ENCODE data around the gene COLEC12.

Gene COLEC12

DNA sequence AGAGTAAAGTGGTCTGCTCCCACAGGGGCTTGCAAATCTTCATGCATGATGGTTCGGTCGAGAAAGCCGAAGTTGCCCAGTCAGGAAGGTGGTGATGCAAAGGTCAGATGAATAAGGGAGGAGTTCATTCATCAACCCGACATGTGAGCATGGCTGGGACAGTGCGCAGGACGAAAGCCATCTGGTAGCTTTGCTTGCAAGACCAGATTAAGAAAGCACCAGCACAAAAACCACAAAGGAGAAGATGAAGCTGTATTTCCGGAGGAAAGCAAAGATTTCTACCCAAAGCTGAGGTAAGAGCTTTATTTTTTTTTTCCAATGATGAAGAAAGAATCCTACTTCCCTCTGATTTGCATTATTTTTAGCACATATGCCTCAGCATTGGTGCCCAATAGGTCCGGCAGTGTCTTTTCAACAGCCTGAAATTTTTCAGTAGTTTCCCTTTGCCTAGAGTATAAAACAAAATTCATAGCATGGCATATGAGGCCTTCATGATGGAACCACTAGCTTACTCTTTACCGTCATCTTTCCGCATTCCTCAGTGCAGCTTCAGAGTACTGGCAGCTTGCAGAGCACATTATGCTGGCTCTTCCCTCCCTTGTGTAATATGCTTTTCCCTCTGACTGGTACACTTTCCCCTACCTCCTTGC lies 120.7 kb downstream of the COLEC12 start:
- no peak for FAIRE-seq

DNA sequence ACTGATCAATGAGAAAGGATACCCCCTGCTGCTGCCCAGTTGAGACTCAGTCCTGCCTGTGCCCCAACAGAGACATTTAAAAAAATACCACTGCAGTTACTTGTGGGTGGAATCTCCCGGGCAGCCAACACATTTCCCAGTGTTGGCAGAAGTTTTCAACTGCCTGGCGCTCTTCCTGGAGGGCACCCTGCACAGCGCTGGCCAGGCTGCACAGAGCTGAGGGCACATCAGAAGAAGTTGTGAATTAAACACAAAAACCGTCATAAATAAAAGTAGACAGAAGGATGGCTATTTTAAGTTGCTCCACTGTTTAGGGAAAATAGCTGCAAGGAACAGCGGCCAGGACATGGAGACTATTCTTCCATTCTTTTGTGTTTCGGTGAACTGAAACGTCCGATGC lies 122.4 kb downstream of the COLEC12 start:
- FAIRE-seq = no peak

DNA sequence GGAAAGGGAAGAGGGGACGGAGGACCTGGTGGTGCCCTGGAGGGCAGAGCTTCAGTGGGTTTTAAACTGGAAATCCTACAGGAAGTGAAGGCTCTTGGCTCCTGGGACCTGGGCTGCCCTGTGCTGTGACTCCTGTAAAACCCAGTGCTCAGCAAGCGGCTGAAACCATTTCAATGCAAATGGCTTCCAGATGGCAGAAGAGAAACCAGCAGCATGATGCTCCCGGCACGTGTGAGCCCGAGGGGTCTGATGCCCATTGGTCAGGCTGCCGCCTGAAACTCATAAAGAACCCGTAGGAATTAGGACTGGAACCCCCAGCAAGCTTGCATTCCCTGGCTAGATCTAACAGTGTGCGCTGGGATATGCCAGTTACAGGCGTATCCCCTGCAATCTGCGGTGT lies 123.4 kb downstream of the COLEC12 start:
- no peak for FAIRE-seq

DNA sequence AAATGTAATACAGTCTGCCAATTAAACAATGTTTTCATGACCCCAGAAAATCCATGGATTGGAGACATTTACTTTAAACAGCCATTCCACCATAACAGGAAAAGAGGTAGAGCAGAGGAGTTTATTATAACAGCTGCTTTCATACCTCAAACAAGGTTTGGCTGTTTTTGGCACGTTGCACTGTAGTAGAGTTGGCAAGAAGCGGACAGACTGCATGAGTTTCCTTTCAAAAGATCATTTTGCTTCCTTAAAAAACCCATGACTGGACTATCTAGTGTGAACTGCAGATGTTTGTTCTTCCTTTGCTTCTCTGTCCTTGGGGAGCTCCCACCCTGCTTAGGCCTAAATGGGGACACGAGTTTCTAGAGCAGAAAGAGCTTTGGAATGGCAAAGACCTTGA lies 124.2 kb downstream of the COLEC12 start:
- no peak for FAIRE-seq

DNA sequence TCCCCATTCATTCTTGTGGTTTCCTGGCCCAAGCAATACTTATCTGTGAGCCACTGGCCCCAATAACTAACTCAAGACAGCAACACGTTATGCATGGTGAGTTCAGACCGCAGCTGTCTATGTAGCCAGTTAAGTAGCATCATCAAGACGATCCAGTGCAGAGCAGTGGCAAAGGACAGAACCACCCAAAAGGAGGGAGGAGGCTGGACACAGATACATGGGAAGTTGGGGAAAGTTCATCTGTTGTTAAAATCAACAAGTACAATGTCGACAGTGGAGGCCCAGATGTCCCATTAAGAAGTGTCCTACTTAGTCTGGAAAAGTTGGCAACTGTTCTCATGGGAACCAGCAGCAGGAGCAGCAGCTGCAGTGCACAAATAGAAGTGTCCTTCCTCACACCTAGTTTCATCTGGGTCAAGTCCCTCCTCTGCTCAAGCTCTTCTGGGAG lies 125.8 kb downstream of the COLEC12 start:
- FAIRE-seq = no peak

DNA sequence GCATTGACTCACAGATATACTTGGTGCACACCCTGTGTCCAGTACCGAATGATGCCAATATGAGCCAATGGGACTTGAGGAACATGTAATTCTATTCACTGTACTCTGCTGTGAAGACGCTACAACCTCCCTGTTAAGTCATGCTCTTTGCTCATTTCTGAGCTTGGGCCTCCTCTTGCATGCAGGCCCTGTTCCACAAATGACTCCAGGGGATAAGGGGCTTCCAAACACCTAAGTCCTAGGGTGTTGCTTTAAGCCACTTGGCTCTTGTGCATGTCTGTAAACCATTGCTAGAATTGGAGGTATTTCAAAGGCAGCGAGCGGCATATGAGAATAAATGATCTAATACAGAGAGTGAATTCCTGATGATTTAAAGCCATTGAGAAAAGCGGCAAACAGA lies 126.7 kb downstream of the COLEC12 start:
- no peak for FAIRE-seq

DNA sequence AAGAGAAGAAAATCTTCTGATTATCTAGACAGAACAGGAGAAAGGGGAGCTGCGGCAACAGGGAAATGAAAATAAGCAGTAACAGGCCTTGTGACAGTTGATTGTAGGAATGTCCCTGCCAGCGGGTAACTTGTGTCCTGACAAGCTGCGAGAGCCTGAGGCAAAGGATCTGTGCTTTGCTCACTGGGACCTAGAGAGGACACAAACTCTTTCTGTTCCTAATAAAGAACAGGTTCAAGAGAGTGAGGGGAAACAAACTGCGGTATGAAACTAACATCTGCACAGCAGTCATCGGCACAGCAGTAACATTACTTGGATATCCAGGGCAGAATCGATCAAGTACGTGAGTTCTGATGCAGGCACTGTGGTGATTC lies 128.9 kb downstream of the COLEC12 start:
- no peak for FAIRE-seq

DNA sequence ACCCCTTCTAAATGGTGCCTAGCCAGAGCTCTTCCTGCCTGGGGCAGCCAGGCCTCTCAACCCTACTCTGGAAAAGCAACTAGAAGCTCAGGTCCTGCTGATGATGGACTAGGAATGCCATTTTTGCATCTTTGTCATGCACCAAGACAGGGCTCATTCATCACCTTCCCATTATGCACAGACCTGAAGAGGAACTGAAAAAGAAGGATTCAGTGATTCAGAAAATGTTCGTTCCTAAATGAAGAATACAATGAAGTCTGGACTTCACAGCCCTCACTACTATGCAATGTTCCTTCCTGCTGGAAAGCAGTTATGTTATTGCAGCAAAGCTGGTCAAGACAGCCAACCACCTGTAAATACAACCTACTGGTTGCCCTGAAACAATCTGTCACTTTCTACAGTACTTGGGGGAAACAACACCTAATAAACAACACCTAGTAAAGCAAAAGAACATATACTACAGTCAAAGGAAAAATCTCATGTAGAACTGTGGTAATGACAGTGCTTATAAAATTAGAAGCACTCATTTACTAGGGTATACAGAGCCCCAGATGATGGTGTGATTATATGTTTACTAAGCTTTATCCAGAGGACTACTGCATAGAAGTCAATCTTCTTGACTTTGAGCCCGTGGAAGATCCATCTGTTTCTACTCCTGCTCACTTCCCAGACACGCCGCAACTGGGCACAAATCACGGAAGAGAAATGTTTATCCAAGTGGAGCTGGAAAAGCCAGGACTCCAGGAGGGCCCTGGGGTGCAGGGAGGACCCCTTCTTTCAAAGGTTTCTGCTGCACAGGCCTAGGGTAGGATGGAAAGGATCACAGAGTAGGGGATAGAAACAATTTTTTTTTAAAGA lies 129.5 kb downstream of the COLEC12 start:
- no peak for FAIRE-seq

DNA sequence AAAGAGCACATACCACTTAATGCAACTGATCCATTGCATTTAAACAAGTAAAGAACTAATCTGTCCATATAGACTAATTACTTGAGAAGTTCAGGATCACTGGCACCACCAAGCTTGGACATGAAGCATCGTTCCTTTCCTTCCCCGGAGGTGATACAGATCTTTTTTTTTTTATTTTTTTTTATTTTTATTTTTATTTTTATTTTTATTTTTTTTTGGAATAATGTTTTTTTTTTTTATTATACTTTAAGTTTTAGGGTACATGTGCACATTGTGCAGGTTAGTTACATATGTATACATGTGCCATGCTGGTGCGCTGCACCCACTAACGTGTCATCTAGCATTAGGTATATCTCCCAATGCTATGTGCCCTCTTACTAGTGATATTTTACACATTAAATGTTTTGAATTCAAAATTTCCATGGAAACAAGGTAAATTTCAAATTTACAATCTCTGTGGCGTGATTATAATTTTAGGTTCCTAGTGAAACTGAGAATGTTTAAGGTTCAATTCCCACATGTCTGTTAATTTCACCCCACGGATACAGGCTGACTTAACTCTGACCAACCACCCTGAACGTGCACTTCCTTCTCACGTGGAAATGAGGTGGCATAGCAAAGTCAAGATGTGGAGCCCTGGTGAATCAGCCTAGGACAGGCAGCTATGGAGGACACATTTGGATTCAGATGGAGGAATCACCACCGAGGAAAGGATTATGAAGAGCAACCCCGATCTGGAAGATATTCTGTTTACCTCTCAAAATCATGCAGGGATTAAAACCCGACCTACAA lies 131.1 kb downstream of the COLEC12 start:
- FAIRE-seq = no peak

DNA sequence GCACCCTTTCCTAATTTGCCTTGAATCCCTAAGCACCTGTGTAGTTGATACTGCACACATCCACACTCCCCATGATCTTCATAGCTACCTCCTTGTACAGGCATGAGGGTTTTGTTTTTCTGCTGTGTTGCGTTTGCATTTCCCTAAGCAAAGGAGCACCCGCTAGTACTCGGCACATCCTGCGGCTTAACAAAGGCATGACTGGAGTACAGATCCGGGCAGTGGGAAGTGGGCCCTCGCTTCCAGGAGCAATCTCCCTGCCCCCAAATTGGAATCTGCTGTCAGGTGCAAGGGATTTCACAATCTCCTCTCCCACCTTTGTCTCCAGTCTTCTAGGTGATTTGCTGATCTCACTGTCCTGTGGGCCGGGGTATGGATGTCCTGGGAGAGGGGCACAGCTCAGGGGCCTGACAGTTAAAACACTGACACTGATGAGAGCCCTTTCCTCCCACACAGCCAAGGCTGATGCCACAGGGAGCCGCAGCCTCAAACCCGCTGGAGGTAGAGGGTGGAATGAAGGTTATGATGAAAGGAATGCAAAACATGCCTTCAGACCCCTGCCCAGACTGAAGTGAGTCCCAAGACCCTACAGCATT lies 133.9 kb downstream of the COLEC12 start:
- no peak for FAIRE-seq

DNA sequence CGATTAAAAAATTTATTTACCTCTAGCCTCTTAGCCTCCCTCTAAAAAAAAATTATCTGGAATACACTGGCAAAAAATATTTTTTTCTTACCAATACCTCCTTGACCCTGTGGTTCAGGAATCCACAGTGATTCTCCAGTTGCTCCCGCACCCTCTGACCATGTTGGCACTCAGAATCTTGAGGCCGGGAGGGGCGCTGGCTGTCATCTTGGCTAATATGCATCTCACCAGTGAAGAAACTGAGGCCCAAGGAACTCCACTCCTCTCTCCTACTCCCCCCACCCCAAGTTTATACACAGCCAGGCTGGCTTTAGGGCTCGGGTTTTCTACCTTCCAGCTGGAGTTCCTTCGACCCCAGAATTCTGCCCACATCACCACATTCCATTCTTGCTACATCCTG lies 134.8 kb downstream of the COLEC12 start:
- FAIRE-seq = no peak

DNA sequence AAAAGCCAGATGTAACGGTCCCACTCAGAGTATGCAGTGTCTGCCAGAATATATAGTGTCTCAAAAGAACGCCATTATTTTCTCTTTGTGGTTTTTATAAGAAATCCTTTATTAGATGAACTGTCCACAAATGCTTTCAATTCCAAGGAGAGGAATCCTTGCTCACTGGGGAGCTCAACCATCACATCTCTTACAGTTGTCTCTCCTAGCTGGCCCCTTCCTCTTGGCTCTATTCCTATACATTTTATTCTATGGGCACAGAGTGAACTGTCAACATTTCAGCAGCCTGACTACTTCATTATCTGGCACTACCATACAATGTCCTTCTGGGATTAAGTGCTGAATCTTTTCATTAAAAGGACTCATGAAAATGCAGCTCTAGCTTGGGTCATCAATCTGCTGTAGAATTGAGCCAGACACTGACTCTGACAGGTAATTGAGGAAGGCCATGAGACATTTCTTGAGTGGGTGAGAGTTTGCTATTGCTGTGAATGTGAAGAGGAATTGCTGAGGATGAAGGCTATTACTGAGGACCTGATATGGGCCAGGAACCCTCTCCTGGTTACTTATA lies 136.2 kb downstream of the COLEC12 start:
- no peak for FAIRE-seq

DNA sequence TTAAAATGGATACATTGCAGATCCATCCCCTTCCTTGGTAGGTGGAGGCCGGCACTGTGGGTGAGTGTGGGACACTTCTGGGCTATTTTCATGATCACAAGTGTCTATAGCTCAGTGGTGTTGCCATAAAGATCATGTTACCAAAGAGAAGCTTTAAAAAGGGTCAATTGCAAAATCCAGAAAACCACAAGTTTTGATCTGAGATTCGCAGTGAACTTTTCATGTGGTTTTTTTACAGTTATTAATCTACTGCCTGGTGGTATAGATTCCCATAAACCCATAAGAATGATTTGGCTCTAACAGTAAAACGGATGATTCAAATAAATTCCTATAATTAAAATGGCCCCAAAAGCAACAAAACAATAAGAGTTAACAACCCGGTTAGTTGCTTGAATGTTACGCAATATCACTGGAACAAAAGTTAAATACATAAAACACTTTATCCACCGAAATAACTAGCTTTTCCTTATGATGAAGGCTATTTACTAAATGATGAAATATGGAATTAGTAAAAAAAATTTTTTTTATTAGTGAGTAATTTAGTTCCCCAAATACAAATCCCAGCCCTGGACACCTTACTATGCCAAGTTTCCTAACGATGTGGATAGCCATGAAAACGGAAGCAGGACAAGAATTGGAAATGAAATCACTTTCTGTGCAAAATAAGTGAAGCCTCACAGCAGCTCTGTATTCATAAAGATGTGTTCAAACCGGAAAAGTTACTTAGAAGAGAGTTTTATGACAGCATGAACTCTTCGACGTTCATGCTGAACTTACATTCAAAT lies 137.0 kb downstream of the COLEC12 start:
- no peak for FAIRE-seq

DNA sequence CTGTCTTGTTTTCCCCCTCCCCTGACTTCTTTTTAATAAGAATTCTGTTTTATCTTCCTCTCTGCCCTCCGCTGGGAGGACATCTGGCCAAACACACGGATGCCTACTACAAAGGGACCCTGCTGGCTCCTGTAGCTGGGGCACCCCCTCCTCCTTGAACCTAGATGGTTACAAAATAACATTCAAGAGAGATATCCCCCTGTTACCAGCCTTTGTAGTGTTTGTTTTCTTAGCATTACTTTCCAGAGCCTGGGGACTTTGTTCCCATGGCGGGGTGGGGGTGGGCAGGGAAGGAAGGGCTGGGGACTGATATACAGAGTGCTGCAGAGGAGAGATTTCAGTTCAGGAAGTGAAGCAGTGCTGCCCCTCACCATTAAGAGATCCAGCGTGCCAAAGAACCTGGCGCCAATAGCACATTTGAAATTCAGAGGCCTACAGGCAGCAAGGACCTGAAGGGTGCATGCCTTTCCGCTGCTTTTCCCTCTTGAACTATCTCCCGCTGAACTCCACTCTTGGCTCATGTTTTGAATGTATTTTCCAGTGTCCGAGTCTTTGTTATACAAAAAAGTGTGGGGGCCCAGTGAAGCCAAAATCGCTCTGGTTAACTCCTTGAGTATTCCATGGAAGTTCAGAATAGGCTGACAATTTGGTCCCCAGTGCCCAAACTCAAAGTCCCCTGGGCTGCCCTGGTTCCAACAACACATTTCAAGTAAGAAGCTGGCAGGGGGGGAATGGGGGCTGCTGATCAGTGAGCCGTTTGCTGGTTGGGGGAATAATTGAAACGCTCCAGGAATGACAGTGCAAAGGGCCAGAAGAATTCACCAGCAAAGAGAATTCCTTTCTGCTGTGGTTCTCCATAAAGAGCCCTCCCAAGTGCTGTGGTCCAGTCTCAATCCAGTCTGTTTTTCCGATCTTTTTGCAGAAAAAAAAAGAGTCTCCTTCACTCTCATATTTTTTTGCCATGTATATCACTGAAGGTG lies 137.9 kb downstream of the COLEC12 start:
- no peak for FAIRE-seq

DNA sequence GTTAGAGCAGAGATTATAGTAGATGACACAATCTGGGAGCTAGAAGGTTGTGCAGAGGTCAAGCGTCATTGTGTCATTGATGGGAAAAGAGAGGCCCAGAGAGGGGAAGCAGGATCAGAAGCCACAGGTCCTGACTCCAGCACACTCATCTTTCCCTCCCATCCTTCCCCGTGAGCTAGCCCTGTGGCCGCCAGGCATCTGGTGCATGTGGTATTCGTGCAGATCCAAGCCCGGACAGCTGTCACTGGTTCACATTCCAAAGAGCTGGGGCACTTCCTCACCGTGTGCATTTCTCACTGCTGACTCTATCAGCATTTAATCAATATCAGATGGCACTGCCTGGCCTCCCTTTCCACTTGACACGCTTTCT lies 138.6 kb downstream of the COLEC12 start:
- FAIRE-seq = no peak

DNA sequence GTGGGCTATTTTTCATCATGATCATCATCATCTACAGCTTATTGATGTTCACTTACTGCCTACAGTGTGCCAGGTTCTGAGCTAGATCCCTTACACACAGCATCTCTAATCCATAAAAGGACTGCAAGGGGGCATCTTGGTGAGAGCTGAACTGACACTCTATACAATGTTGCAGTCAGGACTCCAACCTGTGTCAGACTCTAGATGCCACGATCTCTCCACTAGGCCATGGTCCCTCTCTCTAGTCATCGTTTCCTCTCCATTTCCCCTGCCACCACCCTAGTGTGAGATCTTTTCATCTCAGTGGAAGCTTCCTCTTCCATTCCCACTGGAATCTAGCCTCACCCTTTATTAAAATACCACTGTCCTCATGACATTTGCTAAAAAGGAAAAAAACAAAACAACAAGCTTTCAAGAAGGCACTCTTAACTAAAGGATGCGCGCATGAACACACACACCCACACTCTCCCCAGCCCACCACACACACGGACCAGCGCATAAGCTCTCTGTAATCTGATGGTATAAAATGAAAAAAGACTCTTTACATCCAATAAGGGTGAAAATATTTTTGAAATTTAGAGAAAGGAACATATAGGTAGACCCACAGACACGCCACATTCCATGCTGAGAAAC lies 139.3 kb downstream of the COLEC12 start:
- no peak for FAIRE-seq

DNA sequence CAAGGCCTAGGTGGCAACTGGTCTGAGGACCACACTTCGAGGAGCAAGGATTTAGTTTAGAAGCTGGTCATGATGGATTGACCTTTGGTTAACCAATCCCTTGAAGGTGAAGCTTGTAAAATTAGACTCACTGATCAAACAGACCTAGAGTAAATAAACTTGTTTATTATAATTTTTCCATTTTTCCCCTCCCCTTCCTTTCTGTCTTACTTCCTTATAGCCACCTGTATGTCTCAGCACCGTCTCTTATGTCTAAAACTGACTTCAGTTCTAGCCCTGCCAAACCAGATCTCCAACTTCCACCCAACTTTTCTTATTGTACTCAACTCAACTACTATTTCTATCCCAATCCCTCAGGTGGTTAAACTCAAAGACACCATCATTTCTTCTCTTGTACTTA lies 139.8 kb downstream of the COLEC12 start:
- FAIRE-seq = no peak

DNA sequence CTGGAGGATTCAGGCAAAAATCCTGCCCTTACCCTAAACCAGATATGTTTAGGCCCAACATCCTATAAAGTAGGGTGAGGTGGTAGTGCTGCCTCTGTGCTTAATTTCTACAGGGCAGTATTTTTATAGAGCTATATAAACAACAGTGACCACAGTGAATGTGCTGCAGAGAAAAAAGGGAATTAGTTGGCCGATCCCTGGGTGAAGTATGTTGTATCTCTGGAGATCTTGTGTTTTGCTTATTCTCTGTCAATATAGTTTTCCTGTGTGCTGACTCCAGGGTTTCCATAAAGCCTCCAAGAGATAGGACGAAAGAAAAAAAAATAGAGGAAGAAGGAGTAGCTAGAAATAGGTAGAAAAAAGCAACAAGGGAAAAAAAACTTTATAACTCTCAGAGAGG lies 143.7 kb downstream of the COLEC12 start:
- no peak for FAIRE-seq

DNA sequence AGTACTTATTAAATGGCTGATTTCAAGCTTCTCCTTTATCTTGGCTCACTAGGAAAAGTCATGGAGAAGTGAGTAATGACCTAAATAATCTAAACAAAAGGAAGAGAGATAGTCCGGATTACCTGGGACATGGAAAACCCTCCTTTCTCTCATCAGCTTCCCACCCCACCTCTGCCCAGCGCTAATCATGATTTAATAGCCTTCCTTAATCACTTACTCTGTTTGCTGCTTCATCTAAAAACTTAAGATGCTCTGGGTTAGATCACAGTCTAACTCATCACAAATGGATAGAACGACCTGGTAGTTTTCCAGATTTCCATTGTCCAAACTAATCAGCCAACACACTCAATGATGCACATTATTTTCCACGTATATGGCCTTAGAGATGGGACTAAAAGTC lies 144.8 kb downstream of the COLEC12 start:
- FAIRE-seq = no peak

DNA sequence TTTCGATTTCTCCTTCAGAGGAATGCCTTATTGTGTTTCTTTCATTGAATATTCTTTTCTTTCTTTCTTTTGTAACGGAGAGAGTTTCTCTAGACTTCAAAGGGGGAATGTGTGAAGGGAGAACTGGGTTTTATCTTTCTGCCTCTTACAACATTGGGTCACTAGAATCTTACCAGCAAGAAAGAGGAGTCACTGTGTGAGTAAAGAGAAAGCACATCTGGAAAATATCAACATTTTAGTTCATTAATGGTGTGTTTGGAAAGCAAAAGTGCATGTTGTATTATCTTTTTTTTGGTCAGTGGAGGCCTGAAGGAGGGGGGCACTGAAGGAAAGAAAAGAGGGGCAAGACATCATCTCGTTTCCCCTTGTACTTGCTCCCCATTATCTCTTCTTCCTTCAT lies 146.0 kb downstream of the COLEC12 start:
- FAIRE-seq = no peak

Data from G401.6 (cell line).